Measurements from ENCODE around the gene SHISA5. TPM values are rescaled to one million over a fixed set of nuclear protein-coding genes. Genes with fewer than 3 reads are reported as not detected.
"Not testable (repeated sequence)": the region's sequence is repeated elsewhere in the genome, so short reads cannot be mapped to it uniquely, and the experiment has no call there.

SHISA5 gene
- polyA plus RNA-seq, 3 donors, result 147 to 266 (median 242) TPM

DNA sequence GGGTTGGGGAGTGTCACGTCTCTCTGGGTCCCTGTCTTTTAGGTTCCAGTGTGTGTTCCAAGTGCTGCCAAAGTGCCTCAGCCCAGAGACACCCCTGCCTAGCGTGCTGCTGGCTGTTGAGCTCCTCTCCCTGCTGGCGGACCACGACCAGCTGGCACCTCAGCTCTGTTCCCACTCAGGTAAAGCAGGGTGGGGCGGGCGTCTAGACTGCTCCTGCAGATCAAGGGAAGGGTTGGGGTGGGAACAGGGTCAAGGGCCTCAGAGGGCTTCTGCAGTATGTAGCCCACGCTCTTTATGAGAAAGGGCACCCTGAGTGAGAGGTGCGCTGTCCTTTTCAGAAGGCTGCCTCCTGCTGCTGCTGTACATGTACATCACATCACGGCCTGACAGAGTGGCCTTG lies 40.3 kb downstream of the SHISA5 start:
- TF ChIP-seq, protein P1, sequence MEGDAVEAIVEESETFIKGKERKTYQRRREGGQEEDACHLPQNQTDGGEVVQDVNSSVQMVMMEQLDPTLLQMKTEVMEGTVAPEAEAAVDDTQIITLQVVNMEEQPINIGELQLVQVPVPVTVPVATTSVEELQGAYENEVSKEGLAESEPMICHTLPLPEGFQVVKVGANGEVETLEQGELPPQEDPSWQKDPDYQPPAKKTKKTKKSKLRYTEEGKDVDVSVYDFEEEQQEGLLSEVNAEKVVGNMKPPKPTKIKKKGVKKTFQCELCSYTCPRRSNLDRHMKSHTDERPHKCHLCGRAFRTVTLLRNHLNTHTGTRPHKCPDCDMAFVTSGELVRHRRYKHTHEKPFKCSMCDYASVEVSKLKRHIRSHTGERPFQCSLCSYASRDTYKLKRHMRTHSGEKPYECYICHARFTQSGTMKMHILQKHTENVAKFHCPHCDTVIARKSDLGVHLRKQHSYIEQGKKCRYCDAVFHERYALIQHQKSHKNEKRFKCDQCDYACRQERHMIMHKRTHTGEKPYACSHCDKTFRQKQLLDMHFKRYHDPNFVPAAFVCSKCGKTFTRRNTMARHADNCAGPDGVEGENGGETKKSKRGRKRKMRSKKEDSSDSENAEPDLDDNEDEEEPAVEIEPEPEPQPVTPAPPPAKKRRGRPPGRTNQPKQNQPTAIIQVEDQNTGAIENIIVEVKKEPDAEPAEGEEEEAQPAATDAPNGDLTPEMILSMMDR (IDR thresholded peaks at IDR 0.05), result no peak

DNA sequence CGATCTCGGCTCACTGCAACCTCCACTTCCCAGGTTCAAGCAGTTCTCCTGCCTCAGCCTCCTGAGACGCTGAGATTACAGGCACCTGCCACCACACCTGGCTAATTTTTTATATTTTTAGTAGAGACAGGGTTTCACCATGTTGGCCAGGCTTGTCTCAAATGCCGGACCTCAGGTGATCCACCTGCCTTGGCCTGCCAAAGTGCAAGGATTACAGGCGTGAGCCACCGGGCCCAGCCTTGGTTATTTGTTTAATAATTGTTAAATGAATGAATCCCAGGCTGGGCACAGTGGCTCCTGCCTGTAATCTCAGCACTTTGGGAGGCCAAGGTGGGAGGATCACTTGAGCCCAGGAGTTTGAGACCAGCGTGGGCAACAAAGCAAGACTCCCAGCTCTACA lies 42.2 kb downstream of the SHISA5 start:
- intact Hi-C loops (cut with micrococcal nuclease), result loop anchor here (10.0 kb wide), 2 partner anchors 173 to 223 kb away; partner anchors contain the start of genes SLC26A6 (in 2 of the 2) and NCKIPSD (in 1 of the 2)
- not testable (repeated sequence) for H3K27me3 Mint-ChIP-seq (ENCODE audit: low read depth in 3 of 3); H3K27ac Mint-ChIP-seq; DNase-seq; H3K4me3 ChIP-seq (replicated peaks in 1 of 3; ENCODE audit: low read depth in 2 of 3, low read length in 3 of 3); H3K4me2 ChIP-seq (replicated peaks; ENCODE audit: extremely low read depth, low read length, poor library complexity, severe bottlenecking); H3K9me3 ChIP-seq (replicated peaks in 1 of 2; ENCODE audit: control insufficient read depth in 1 of 2, insufficient read depth in 1 of 2, low read length in 2 of 2); H3K4me1 Mint-ChIP-seq; H3K4me3 Mint-ChIP-seq; H3K9me3 Mint-ChIP-seq; H2AFZ ChIP-seq (ENCODE audit: insufficient read depth, low read depth, low read length, poor library complexity, severe bottlenecking); H4K20me1 ChIP-seq (ENCODE audit: insufficient read depth, low read length); H3K79me2 ChIP-seq (ENCODE audit: insufficient read depth, low read length); H3K27ac ChIP-seq (ENCODE audit: low read depth in 1 of 2, low read length in 2 of 2); H3K9ac ChIP-seq (ENCODE audit: insufficient read depth, low read length, poor library complexity, severe bottlenecking); H3K27me3 ChIP-seq (ENCODE audit: control insufficient read depth in 2 of 2, insufficient read depth in 2 of 2, low read length in 2 of 2)
- peaks cover 11 to 12% of the 10 kb centered on the region in 2 donors for H3K4me1 ChIP-seq (ENCODE audit: control insufficient read depth in 1 of 2, insufficient read depth in 2 of 2, low read length in 2 of 2)
- peaks cover 37 to 48% of the 10 kb centered on the region in 2 donors for H3K36me3 ChIP-seq (replicated peaks in 1 of 2; ENCODE audit: control insufficient read depth in 1 of 2, insufficient read depth in 2 of 2, low read length in 2 of 2)
- WGBS (ENCODE audit: insufficient coverage), result 100% methylated on average over 3 of the region's 7 CpGs
- H3K36me3 Mint-ChIP-seq, result peaks cover 26 to 54% of the 10 kb centered on the region in 2 donors

More for the DNA sequence above, 40.3 kb downstream of the SHISA5 start:
- H3K4me1 Mint-ChIP-seq, result peaks cover 29% of the 10 kb centered on the region
- H3K36me3 ChIP-seq (replicated peaks in 1 of 2; ENCODE audit: control insufficient read depth in 1 of 2, insufficient read depth in 2 of 2, low read length in 2 of 2), result peaks cover 47 to 56% of the 10 kb centered on the region in 2 donors
- WGBS (ENCODE audit: insufficient coverage), result 84% methylated on average over 9 of the region's 9 CpGs
- no peak overlapping the region for H2AFZ ChIP-seq (ENCODE audit: insufficient read depth, low read depth, low read length, poor library complexity, severe bottlenecking)
- intact Hi-C loops (cut with micrococcal nuclease), result loop anchor here (2.0 to 10.0 kb wide), 3 partner anchors 85 to 221 kb away; partner anchors contain the start of genes SLC26A6 (in 2 of the 2) and NCKIPSD (in 1 of the 2)
- H3K27ac ChIP-seq (ENCODE audit: low read depth in 1 of 2, low read length in 2 of 2), result no peak overlapping the region
- peaks cover 0 to 2% (median 0%) of the 10 kb centered on the region in 3 donors for H3K27me3 Mint-ChIP-seq (ENCODE audit: low read depth in 3 of 3)
- H3K4me2 ChIP-seq (replicated peaks; ENCODE audit: extremely low read depth, low read length, poor library complexity, severe bottlenecking), result no peak overlapping the region
- H3K36me3 Mint-ChIP-seq, result peaks cover 33 to 59% of the 10 kb centered on the region in 2 donors
- no peak overlapping the region for H3K4me3 ChIP-seq (replicated peaks in 1 of 3; ENCODE audit: low read depth in 2 of 3, low read length in 3 of 3)
- H3K27me3 ChIP-seq (ENCODE audit: control insufficient read depth in 2 of 2, insufficient read depth in 2 of 2, low read length in 2 of 2), result no peaks in the 10 kb centered on the region
- no peaks in the 10 kb centered on the region for H3K9me3 Mint-ChIP-seq
- peaks cover 11% of the 10 kb centered on the region for H4K20me1 ChIP-seq (ENCODE audit: insufficient read depth, low read length)
- no peak overlapping the region for H3K9ac ChIP-seq (ENCODE audit: insufficient read depth, low read length, poor library complexity, severe bottlenecking)
- H3K4me3 Mint-ChIP-seq, result no peak overlapping the region
- H3K9me3 ChIP-seq (replicated peaks in 1 of 2; ENCODE audit: control insufficient read depth in 1 of 2, insufficient read depth in 1 of 2, low read length in 2 of 2), result no peaks in the 10 kb centered on the region
- H3K4me1 ChIP-seq (ENCODE audit: control insufficient read depth in 1 of 2, insufficient read depth in 2 of 2, low read length in 2 of 2), result peaks cover 30 to 31% of the 10 kb centered on the region in 2 donors
- no peak for DNase-seq
- peaks cover 29% of the 10 kb centered on the region for H3K79me2 ChIP-seq (ENCODE audit: insufficient read depth, low read length)
- H3K27ac Mint-ChIP-seq, result peak overlapping the region in 3 of 7 donors; percentile 6 to 42 (median 18)

Data from CD14-positive monocyte (primary cell).